ENCODE data around the gene TRIM25.
A peak's percentile ranks its signal among the peaks of the same experiment; 100 is the strongest.

TRIM25 gene

GRCh38 chr17:56912105-56912999 lies 1.5 kb downstream of the TRIM25 start:
- H3K4me1 ChIP-seq (ENCODE audit: control insufficient read depth in 5 of 5, insufficient read depth in 5 of 5, low read length in 5 of 5): peaks cover 18 to 80% (median 65%) of the 10 kb centered on the region in 5 donors

GRCh38 chr17:56910509-56911235 lies 3.2 kb downstream of the TRIM25 start:
- Histone ChIP-seq H3K9me3 (ENCODE audit: control insufficient read depth in 5 of 5, low read length in 5 of 5) (no peaks in the 10 kb centered on the region), H3K9ac (ENCODE audit: low read length in 5 of 5) (peak overlapping the region; percentile 6 to 52 (median 30)), H3K4me1 (ENCODE audit: control insufficient read depth in 5 of 5, insufficient read depth in 5 of 5, low read length in 5 of 5) (peaks cover 18 to 75% (median 58%) of the 10 kb centered on the region in 5 donors), H3K27ac (ENCODE audit: low read depth, low read length) (peak overlapping the region; percentile 72), H3K27me3 (ENCODE audit: control insufficient read depth in 5 of 5, insufficient read depth in 4 of 5, low read length in 5 of 5) (no peaks in the 10 kb centered on the region), H3K36me3 (ENCODE audit: control insufficient read depth in 5 of 5, insufficient read depth in 5 of 5, low read length in 5 of 5) (peaks cover 19 to 30% (median 29%) of the 10 kb centered on the region in 5 donors), H3K4me3 (ENCODE audit: low read depth in 1 of 5, low read length in 5 of 5) (peak overlapping the region in 4 of 5 donors; percentile 12 to 54 (median 36))

More at GRCh38 chr17:56912105-56912999, 1.5 kb downstream of the TRIM25 start:
- H3K36me3 ChIP-seq (ENCODE audit: control insufficient read depth in 5 of 5, insufficient read depth in 5 of 5, low read length in 5 of 5): peaks cover 7 to 14% (median 12%) of the 10 kb centered on the region in 5 donors
- H3K27me3 ChIP-seq (ENCODE audit: control insufficient read depth in 5 of 5, insufficient read depth in 4 of 5, low read length in 5 of 5): no peaks in the 10 kb centered on the region
- H3K9ac ChIP-seq (ENCODE audit: low read length in 5 of 5): peak overlapping the region; percentile 86 to 97 (median 96)
- peak overlapping the region; percentile 95 for H3K27ac ChIP-seq (ENCODE audit: low read depth, low read length)
- peak overlapping the region; percentile 87 to 98 (median 97) for H3K4me3 ChIP-seq (ENCODE audit: low read depth in 1 of 5, low read length in 5 of 5)
- no peaks in the 10 kb centered on the region for H3K9me3 ChIP-seq (ENCODE audit: control insufficient read depth in 5 of 5, low read length in 5 of 5)

- H3K27ac ChIP-seq (ENCODE audit: low read depth, low read length): peak overlapping the region; percentile 72
- peak overlapping the region; percentile 6 to 52 (median 30) for H3K9ac ChIP-seq (ENCODE audit: low read length in 5 of 5)
- peaks cover 18 to 68% (median 51%) of the 10 kb centered on the region in 5 donors for H3K4me1 ChIP-seq (ENCODE audit: control insufficient read depth in 5 of 5, insufficient read depth in 5 of 5, low read length in 5 of 5)
- H3K27me3 ChIP-seq (ENCODE audit: control insufficient read depth in 5 of 5, insufficient read depth in 4 of 5, low read length in 5 of 5): no peaks in the 10 kb centered on the region
- H3K9me3 ChIP-seq (ENCODE audit: control insufficient read depth in 5 of 5, low read length in 5 of 5): no peaks in the 10 kb centered on the region
- H3K4me3 ChIP-seq (ENCODE audit: low read depth in 1 of 5, low read length in 5 of 5): peak overlapping the region; percentile 12 to 54 (median 33)
- peaks cover 19 to 32% (median 32%) of the 10 kb centered on the region in 5 donors for H3K36me3 ChIP-seq (ENCODE audit: control insufficient read depth in 5 of 5, insufficient read depth in 5 of 5, low read length in 5 of 5)
Observed at GRCh38 chr17:56909742-56910508, 3.9 kb downstream of the TRIM25 start.

GRCh38 chr17:56908001-56908542 lies 5.8 kb downstream of the TRIM25 start:
- H3K4me1 ChIP-seq (ENCODE audit: control insufficient read depth in 5 of 5, insufficient read depth in 5 of 5, low read length in 5 of 5): peaks cover 18 to 57% (median 41%) of the 10 kb centered on the region in 5 donors

GRCh38 chr17:56903560-56903959 lies 10.3 kb downstream of the TRIM25 start:
- no peak overlapping the region for H3K4me3 ChIP-seq (ENCODE audit: low read depth in 1 of 5, low read length in 5 of 5)

More at GRCh38 chr17:56908001-56908542, 5.8 kb downstream of the TRIM25 start:
- H3K36me3 ChIP-seq (ENCODE audit: control insufficient read depth in 5 of 5, insufficient read depth in 5 of 5, low read length in 5 of 5): peaks cover 30 to 51% (median 50%) of the 10 kb centered on the region in 5 donors
- peak overlapping the region; percentile 72 for H3K27ac ChIP-seq (ENCODE audit: low read depth, low read length)
- no peak overlapping the region for H3K4me3 ChIP-seq (ENCODE audit: low read depth in 1 of 5, low read length in 5 of 5)
- H3K9ac ChIP-seq (ENCODE audit: low read length in 5 of 5): no peak overlapping the region
- H3K27me3 ChIP-seq (ENCODE audit: control insufficient read depth in 5 of 5, insufficient read depth in 4 of 5, low read length in 5 of 5): no peaks in the 10 kb centered on the region
- H3K9me3 ChIP-seq (ENCODE audit: control insufficient read depth in 5 of 5, low read length in 5 of 5): no peaks in the 10 kb centered on the region

GRCh38 chr17:56902348-56902747 lies 11.5 kb downstream of the TRIM25 start:
- Histone ChIP-seq H3K4me3 (ENCODE audit: low read depth in 1 of 5, low read length in 5 of 5) (no peak overlapping the region), H3K9ac (ENCODE audit: low read length in 5 of 5) (no peak overlapping the region), H3K4me1 (ENCODE audit: control insufficient read depth in 5 of 5, insufficient read depth in 5 of 5, low read length in 5 of 5) (peaks cover 0 to 12% (median 0%) of the 10 kb centered on the region in 5 donors), H3K9me3 (ENCODE audit: control insufficient read depth in 5 of 5, low read length in 5 of 5) (no peaks in the 10 kb centered on the region), H3K36me3 (ENCODE audit: control insufficient read depth in 5 of 5, insufficient read depth in 5 of 5, low read length in 5 of 5) (peaks cover 23 to 94% (median 92%) of the 10 kb centered on the region in 5 donors), H3K27ac (ENCODE audit: low read depth, low read length) (no peak overlapping the region), H3K27me3 (ENCODE audit: control insufficient read depth in 5 of 5, insufficient read depth in 4 of 5, low read length in 5 of 5) (no peaks in the 10 kb centered on the region)

More at GRCh38 chr17:56903560-56903959, 10.3 kb downstream of the TRIM25 start:
- Histone ChIP-seq H3K27ac (ENCODE audit: low read depth, low read length) (no peak overlapping the region), H3K27me3 (ENCODE audit: control insufficient read depth in 5 of 5, insufficient read depth in 4 of 5, low read length in 5 of 5) (no peaks in the 10 kb centered on the region), H3K9ac (ENCODE audit: low read length in 5 of 5) (no peak overlapping the region), H3K36me3 (ENCODE audit: control insufficient read depth in 5 of 5, insufficient read depth in 5 of 5, low read length in 5 of 5) (peaks cover 30 to 92% (median 91%) of the 10 kb centered on the region in 5 donors), H3K4me1 (ENCODE audit: control insufficient read depth in 5 of 5, insufficient read depth in 5 of 5, low read length in 5 of 5) (peaks cover 0 to 16% (median under 1%) of the 10 kb centered on the region in 5 donors), H3K9me3 (ENCODE audit: control insufficient read depth in 5 of 5, low read length in 5 of 5) (no peaks in the 10 kb centered on the region)

GRCh38 chr17:56899403-56899802 lies 14.4 kb downstream of the TRIM25 start:
- peaks cover 0 to 12% (median 0%) of the 10 kb centered on the region in 5 donors for H3K4me1 ChIP-seq (ENCODE audit: control insufficient read depth in 5 of 5, insufficient read depth in 5 of 5, low read length in 5 of 5)
- H3K9me3 ChIP-seq (ENCODE audit: control insufficient read depth in 5 of 5, low read length in 5 of 5): no peaks in the 10 kb centered on the region
- H3K27me3 ChIP-seq (ENCODE audit: control insufficient read depth in 5 of 5, insufficient read depth in 4 of 5, low read length in 5 of 5): no peaks in the 10 kb centered on the region
- no peak overlapping the region for H3K27ac ChIP-seq (ENCODE audit: low read depth, low read length)
- H3K4me3 ChIP-seq (ENCODE audit: low read depth in 1 of 5, low read length in 5 of 5): no peak overlapping the region
- H3K9ac ChIP-seq (ENCODE audit: low read length in 5 of 5): no peak overlapping the region
- peaks cover 7 to 100% (median 90%) of the 10 kb centered on the region in 5 donors for H3K36me3 ChIP-seq (ENCODE audit: control insufficient read depth in 5 of 5, insufficient read depth in 5 of 5, low read length in 5 of 5)

GRCh38 chr17:56898874-56899273 lies 15.0 kb downstream of the TRIM25 start:
- Histone ChIP-seq H3K36me3 (ENCODE audit: control insufficient read depth in 5 of 5, insufficient read depth in 5 of 5, low read length in 5 of 5) (peaks cover 3 to 98% (median 88%) of the 10 kb centered on the region in 5 donors), H3K4me3 (ENCODE audit: low read depth in 1 of 5, low read length in 5 of 5) (no peak overlapping the region), H3K27ac (ENCODE audit: low read depth, low read length) (no peak overlapping the region), H3K27me3 (ENCODE audit: control insufficient read depth in 5 of 5, insufficient read depth in 4 of 5, low read length in 5 of 5) (no peaks in the 10 kb centered on the region), H3K4me1 (ENCODE audit: control insufficient read depth in 5 of 5, insufficient read depth in 5 of 5, low read length in 5 of 5) (peaks cover 0 to 14% (median 0%) of the 10 kb centered on the region in 5 donors), H3K9me3 (ENCODE audit: control insufficient read depth in 5 of 5, low read length in 5 of 5) (no peaks in the 10 kb centered on the region), H3K9ac (ENCODE audit: low read length in 5 of 5) (no peak overlapping the region)
